SU-DHL-6 (cell line): ENCODE measurements around the gene PIF1.

Experiments
- CTCF ChIP-seq: fragments of 200-600 bp; sonication (generic); IDR thresholded peaks from one replicate; pipeline ENCODE4 v1.5.1; 2017; ENCODE audit warnings: antibody characterized with exemption, mild to moderate bottlenecking, low read length, moderate library complexity; ENCODE audit not compliant: insufficient read depth, poor library complexity, severe bottlenecking
- EZH2phosphoT487 ChIP-seq: fragments of 200-600 bp; sonication (generic), shearing (Covaris generic); conservative IDR thresholded peaks from 2 replicates; pipeline ENCODE4 v1.6.1; 2018; ENCODE audit warnings: mild to moderate bottlenecking, antibody characterized with exemption, low read length, moderate library complexity, mixed read lengths

GRCh38 chr15:64800476-64800875 lies 25.0 kb downstream of the PIF1 start:
- TF ChIP-seq CTCF: no peak
- TF ChIP-seq EZH2phosphoT487: no peak
